Neural cell (in vitro differentiated cells): Measurements from ENCODE around the gene SUPT20HL1.

Source experiments
- CTCF ChIP-seq: fragments of 450-650 bp; IDR thresholded peaks from 2 replicates; pipeline ENCODE4 v1.5.1; 2014; ENCODE audit warnings: antibody characterized with exemption, mild to moderate bottlenecking, moderate library complexity; ENCODE audit not compliant: poor library complexity, severe bottlenecking
- EP300 ChIP-seq: fragments of 450-650 bp; conservative IDR thresholded peaks from 2 replicates; pipeline ENCODE4 v1.6.1; 2014; ENCODE audit warnings: antibody characterized with exemption, mild to moderate bottlenecking, moderate library complexity; ENCODE audit not compliant: poor library complexity, severe bottlenecking
- MXI1 ChIP-seq: fragments of 450-650 bp; conservative IDR thresholded peaks from 2 replicates; pipeline ENCODE4 v1.6.1; 2014; ENCODE audit warnings: antibody characterized with exemption, mild to moderate bottlenecking; ENCODE audit not compliant: poor library complexity, severe bottlenecking
- POLR2AphosphoS5 ChIP-seq: IDR thresholded peaks from 2 replicates; pipeline ENCODE4 v1.6.1; 2012
- RAD21 ChIP-seq: fragments of 450-650 bp; conservative IDR thresholded peaks from 2 replicates; pipeline ENCODE4 v1.6.1; 2014; ENCODE audit warnings: antibody characterized with exemption, mild to moderate bottlenecking, moderate library complexity
- REST ChIP-seq: IDR thresholded peaks from 2 replicates; pipeline ENCODE4 v1.6.1; 2012; ENCODE audit warnings: borderline replicate concordance
- SMC3 ChIP-seq: fragments of 450-650 bp; conservative IDR thresholded peaks from 2 replicates; pipeline ENCODE4 v1.6.1; 2014; ENCODE audit warnings: antibody characterized with exemption, mild to moderate bottlenecking, moderate library complexity; ENCODE audit not compliant: poor library complexity
- TAF1 ChIP-seq: IDR thresholded peaks from 2 replicates; pipeline ENCODE4 v1.6.1; 2012; ENCODE audit warnings: low read depth

GRCh38 chrX:24355095-24355494, 5.3 kb upstream of the SUPT20HL1 start:
- TF ChIP-seq POLR2AphosphoS5 (no peak), CTCF (no peak), REST (no peak), SMC3 (no peak), EP300 (no peak), RAD21 (no peak), TAF1 (no peak), MXI1 (no peak)
